ENCODE data around the gene NTRK2.

The NTRK2 gene

DNA sequence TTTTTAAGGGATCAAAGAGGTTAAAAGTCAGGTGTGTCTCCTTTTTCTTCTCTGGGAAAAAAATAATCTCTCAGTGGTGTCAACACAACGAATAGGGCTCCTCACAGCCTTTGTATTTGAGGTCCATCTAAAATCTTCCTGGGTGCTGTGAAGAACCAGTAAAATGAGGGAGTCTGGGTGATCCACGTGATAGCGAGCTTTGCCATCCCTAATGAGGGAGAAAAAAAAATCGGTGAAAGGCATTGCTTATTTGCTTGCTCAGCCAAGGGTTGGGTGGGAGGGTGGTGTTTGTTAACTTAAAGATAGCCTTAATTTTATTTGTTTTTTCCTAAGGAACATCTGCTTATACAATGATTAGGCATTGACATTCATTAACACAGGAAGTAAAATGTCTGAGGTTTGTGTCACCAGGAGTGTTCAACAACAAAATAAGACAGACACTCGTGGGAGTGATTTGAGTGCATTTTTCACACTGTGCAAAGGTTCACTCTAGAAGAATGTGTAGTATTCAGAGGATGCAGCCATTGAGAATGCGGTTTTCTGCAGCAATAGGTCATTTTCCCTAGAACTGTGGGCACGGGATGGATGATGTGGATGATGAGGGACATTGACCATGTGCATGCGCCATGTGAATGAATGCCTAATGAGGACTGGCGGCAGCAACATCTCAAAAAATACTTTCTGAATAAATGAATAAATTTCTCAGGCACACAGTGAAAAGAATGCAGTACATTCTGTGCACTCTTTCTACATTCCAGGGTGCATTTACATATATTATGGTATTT is 369.5 kb downstream of the NTRK2 start:
- no peak for TF ChIP-seq FOXM1 (IDR thresholded peaks at IDR 0.05; ENCODE audit: borderline replicate concordance)
- TF ChIP-seq CTBP1 (IDR thresholded peaks at IDR 0.05; ENCODE audit: borderline replicate concordance), result no peak
- TF ChIP-seq ZNF384 (IDR thresholded peaks at IDR 0.05), result no peak
- no peak for TF ChIP-seq SP1 (IDR thresholded peaks at IDR 0.05)
- no peak for TF ChIP-seq FOXA1 (IDR thresholded peaks at IDR 0.05)
- no peak for TF ChIP-seq SUZ12 (IDR thresholded peaks at IDR 0.05)
- TF ChIP-seq ARNT (IDR thresholded peaks at IDR 0.05), result no peak
- no peak for TF ChIP-seq LEF1 (IDR thresholded peaks at IDR 0.05; ENCODE audit: borderline replicate concordance)
- TF ChIP-seq ELF4 (IDR thresholded peaks at IDR 0.05), result no peak
- no peak for TF ChIP-seq HDGF (IDR thresholded peaks at IDR 0.05; ENCODE audit: borderline replicate concordance)
- no peak for TF ChIP-seq PKNOX1 (IDR thresholded peaks at IDR 0.05)
- TF ChIP-seq NFRKB (IDR thresholded peaks at IDR 0.05), result no peak
- no peak for TF ChIP-seq TARDBP (IDR thresholded peaks at IDR 0.05)
- no peak for TF ChIP-seq BHLHE40 (IDR thresholded peaks at IDR 0.05; ENCODE audit: borderline replicate concordance)
- no peak for TF ChIP-seq L3MBTL2 (conservative IDR thresholded peaks at IDR 0.05)
- no peak for TF ChIP-seq FOXK2 (IDR thresholded peaks at IDR 0.05)
- CTCF ChIA-PET, result no interaction called here
- no peak for DNase-seq (ENCODE audit: extremely low spot score)
- POLR2A ChIA-PET, result no interaction called here

GRCh38 chr9:85040146-85040545 is 370.6 kb downstream of the NTRK2 start:
- POLR2A ChIA-PET, result no interaction called here
- TF ChIP-seq BHLHE40 (IDR thresholded peaks at IDR 0.05; ENCODE audit: borderline replicate concordance), result no peak
- no peak for TF ChIP-seq SUZ12 (IDR thresholded peaks at IDR 0.05)
- TF ChIP-seq CTBP1 (IDR thresholded peaks at IDR 0.05; ENCODE audit: borderline replicate concordance), result no peak
- no peak for TF ChIP-seq ZNF384 (IDR thresholded peaks at IDR 0.05)
- no peak for TF ChIP-seq L3MBTL2 (conservative IDR thresholded peaks at IDR 0.05)
- no peak for TF ChIP-seq PKNOX1 (IDR thresholded peaks at IDR 0.05)
- no peak for TF ChIP-seq FOXA1 (IDR thresholded peaks at IDR 0.05)
- TF ChIP-seq NFRKB (IDR thresholded peaks at IDR 0.05), result no peak
- TF ChIP-seq FOXK2 (IDR thresholded peaks at IDR 0.05), result no peak
- DNase-seq (ENCODE audit: extremely low spot score), result no peak
- CTCF ChIA-PET, result no interaction called here

- POLR2A ChIA-PET, result no interaction called here
Measured at GRCh38 chr9:85040821-85041465, 371.4 kb downstream of the NTRK2 start.

GRCh38 chr9:85041466-85042137 is 372.1 kb downstream of the NTRK2 start:
- POLR2A ChIA-PET, result no interaction called here

More at GRCh38 chr9:85040821-85041465, 371.4 kb downstream of the NTRK2 start:
- CTCF ChIA-PET, result no interaction called here
- TF ChIP-seq FOXM1 (IDR thresholded peaks at IDR 0.05; ENCODE audit: borderline replicate concordance), result no peak
- no peak for TF ChIP-seq LEF1 (IDR thresholded peaks at IDR 0.05; ENCODE audit: borderline replicate concordance)
- TF ChIP-seq NFRKB (IDR thresholded peaks at IDR 0.05), result no peak
- TF ChIP-seq TARDBP (IDR thresholded peaks at IDR 0.05), result no peak
- TF ChIP-seq HDGF (IDR thresholded peaks at IDR 0.05; ENCODE audit: borderline replicate concordance), result no peak
- TF ChIP-seq L3MBTL2 (conservative IDR thresholded peaks at IDR 0.05), result no peak
- TF ChIP-seq CTBP1 (IDR thresholded peaks at IDR 0.05; ENCODE audit: borderline replicate concordance), result no peak
- TF ChIP-seq BHLHE40 (IDR thresholded peaks at IDR 0.05; ENCODE audit: borderline replicate concordance), result no peak
- no peak for DNase-seq (ENCODE audit: extremely low spot score)

DNA sequence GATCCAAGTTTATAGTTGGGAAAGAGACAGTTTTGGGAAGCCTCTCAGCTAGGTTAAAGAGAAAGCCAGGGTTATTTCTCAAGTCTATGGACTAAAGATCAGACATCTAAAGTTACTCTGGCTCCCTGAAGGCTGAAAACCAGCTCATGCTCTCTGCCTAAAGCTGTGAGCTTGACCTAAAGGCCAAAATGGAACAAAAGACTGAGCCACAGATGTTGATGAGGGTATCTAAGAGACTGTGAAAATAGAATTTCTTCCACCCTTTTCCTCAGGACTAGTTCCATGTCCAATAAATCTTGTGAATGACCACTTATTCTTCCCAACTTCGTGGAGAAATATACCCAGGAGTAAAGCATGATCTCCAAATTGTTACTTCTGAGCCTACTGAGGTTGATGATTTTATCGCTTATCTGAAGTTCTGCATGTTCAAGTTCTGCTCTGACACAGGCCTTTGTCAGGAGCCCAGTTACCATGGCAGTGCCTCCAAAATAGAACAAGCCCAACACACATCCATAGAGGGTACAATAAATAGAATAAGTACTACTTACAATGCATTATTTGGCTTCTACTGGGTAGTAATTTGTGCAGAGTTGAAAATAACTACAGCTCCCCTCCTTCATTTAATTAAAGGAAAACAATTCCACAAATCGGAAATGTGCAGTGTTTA is 373.6 kb downstream of the NTRK2 start:
- POLR2A ChIA-PET, result no interaction called here
- TF ChIP-seq ZNF384 (IDR thresholded peaks at IDR 0.05) (no peak), HDGF (IDR thresholded peaks at IDR 0.05; ENCODE audit: borderline replicate concordance) (no peak), CTBP1 (IDR thresholded peaks at IDR 0.05; ENCODE audit: borderline replicate concordance) (no peak), FOXK2 (IDR thresholded peaks at IDR 0.05) (no peak), LEF1 (IDR thresholded peaks at IDR 0.05; ENCODE audit: borderline replicate concordance) (no peak), PKNOX1 (IDR thresholded peaks at IDR 0.05) (no peak), ELF4 (IDR thresholded peaks at IDR 0.05) (no peak), FOXM1 (IDR thresholded peaks at IDR 0.05; ENCODE audit: borderline replicate concordance) (no peak)
- CTCF ChIA-PET, result no interaction called here
- DNase-seq (ENCODE audit: extremely low spot score), result no peak

More at GRCh38 chr9:85041466-85042137, 372.1 kb downstream of the NTRK2 start:
- no peak for DNase-seq (ENCODE audit: extremely low spot score)
- TF ChIP-seq SP1 (IDR thresholded peaks at IDR 0.05), result no peak
- TF ChIP-seq LEF1 (IDR thresholded peaks at IDR 0.05; ENCODE audit: borderline replicate concordance), result no peak
- no peak for TF ChIP-seq L3MBTL2 (conservative IDR thresholded peaks at IDR 0.05)
- TF ChIP-seq FOXK2 (IDR thresholded peaks at IDR 0.05), result no peak
- TF ChIP-seq CTBP1 (IDR thresholded peaks at IDR 0.05; ENCODE audit: borderline replicate concordance), result no peak
- TF ChIP-seq FOXM1 (IDR thresholded peaks at IDR 0.05; ENCODE audit: borderline replicate concordance), result no peak
- no peak for TF ChIP-seq FOXA1 (IDR thresholded peaks at IDR 0.05)
- TF ChIP-seq NFRKB (IDR thresholded peaks at IDR 0.05), result no peak
- CTCF ChIA-PET, result no interaction called here

All from HEK293T (cell line).